Activated naive CD8-positive, alpha-beta T cell treated with anti-CD3 and anti-CD28 coated beads, Interleukin-2, amount 10 ng/mL, durations not matched to agents 7 days and 5 days (primary cell): ENCODE data around the gene TRIM60. TPM values are rescaled to one million over a fixed set of nuclear protein-coding genes. Genes with fewer than 3 reads are reported as not detected.
"Not testable (repeated sequence)": the region's sequence is repeated elsewhere in the genome, so short reads cannot be mapped to it uniquely, and the experiment has no call there.

Experiments used
- ATAC-seq: fragments of 150-1000 bp; cut with Tn5 transposase; one replicate; pipeline ENCODE4 v1.10.0; 2021; ENCODE audit warnings: low read depth, moderate library complexity
- POLR2A ChIA-PET: fragments of 350-600 bp; sonication (Branson Sonifier 250); formaldehyde crosslinking; loops from one replicate; lab custom pipeline; 2021; ENCODE audit warnings: antibody characterized with exemption; lab: Charles Lee
- DNase-seq: peaks from one replicate; pipeline ENCODE4 v3.0.0; 2021
- H3K27ac Mint-ChIP-seq: one replicate; pipeline ENCODE4 v1.8.0; 2022; ENCODE audit warnings: mild to moderate bottlenecking, mixed read lengths
- H3K27me3 Mint-ChIP-seq: one replicate; pipeline ENCODE4 v1.8.0; 2022; ENCODE audit warnings: mild to moderate bottlenecking, moderate library complexity, mixed read lengths
- H3K36me3 Mint-ChIP-seq: one replicate; pipeline ENCODE4 v1.8.0; 2021; ENCODE audit warnings: mild to moderate bottlenecking, mixed read lengths
- H3K4me1 Mint-ChIP-seq: one replicate; pipeline ENCODE4 v1.8.0; 2021; ENCODE audit warnings: mixed read lengths
- H3K4me3 Mint-ChIP-seq: one replicate; pipeline ENCODE4 v1.8.0; 2022; ENCODE audit warnings: mild to moderate bottlenecking, moderate library complexity, mixed read lengths
- H3K9me3 Mint-ChIP-seq: one replicate; pipeline ENCODE4 v1.8.0; 2021; ENCODE audit warnings: mixed read lengths
- total RNA-seq, 2 experiments: library from RNA; stranded (reverse); gene quantifications; one replicate each; pipeline ENCODE4 v1.2.3, GENCODE V29; 2021

Gene TRIM60
- total RNA-seq, 2 experiments from 2014 or later, result not detected

DNA sequence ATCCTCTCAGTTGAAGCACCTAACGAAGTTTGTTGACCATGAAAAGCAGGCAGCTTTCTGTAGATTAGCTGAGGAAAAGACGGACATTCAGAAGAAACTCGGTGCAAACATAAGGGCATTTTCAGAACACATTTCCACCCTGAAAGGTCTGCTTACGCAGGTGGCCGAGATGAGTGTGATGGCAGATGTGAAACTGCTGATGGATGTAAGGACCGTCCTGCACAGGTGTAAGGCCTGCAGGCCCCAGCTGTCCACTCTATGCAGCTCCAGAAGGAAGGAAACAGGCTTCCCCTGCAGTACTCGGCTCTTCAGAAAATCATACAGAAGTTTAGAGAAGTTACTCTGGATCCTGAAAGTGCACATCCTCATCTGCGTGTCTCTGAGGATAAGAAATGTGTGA is 20.8 kb upstream of the TRIM60 start:
- no peak for DNase-seq
- POLR2A ChIA-PET, result no interaction called here
- no peak for ATAC-seq
- no peaks in the 10 kb centered on the region for H3K36me3 Mint-ChIP-seq
- peaks cover 14% of the 10 kb centered on the region for H3K4me1 Mint-ChIP-seq
- no peak overlapping the region for H3K27ac Mint-ChIP-seq
- H3K27me3 Mint-ChIP-seq, result peaks cover 61% of the 10 kb centered on the region
- no peak overlapping the region for H3K4me3 Mint-ChIP-seq
- no peaks in the 10 kb centered on the region for H3K9me3 Mint-ChIP-seq

DNA sequence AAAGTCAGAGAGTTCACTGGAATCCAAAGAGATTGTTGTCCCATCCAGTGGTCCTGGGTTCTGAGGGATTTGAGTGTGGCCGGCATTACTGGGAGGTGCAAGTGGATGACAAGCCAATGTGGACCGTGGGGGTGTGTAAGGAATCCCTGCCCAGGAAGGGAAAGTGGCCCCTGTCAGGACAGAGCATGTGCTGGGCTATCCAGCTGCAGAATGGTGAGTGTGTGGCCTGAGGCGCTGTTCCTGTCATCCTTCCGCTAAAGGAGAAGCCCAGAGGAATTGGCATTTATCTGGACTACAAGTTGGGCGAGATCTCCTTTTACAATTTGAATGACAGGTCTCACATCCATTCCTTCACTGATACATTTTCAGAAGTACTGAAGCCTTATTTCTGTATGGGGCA is 20.4 kb upstream of the TRIM60 start:
- Mint-ChIP-seq H3K27ac (no peak overlapping the region), H3K4me3 (no peak overlapping the region), H3K9me3 (no peaks in the 10 kb centered on the region), H3K4me1 (peaks cover 14% of the 10 kb centered on the region), H3K36me3 (no peaks in the 10 kb centered on the region), H3K27me3 (peaks cover 57% of the 10 kb centered on the region)
- POLR2A ChIA-PET, result no interaction called here
- DNase-seq (no peak), ATAC-seq (no peak)

DNA sequence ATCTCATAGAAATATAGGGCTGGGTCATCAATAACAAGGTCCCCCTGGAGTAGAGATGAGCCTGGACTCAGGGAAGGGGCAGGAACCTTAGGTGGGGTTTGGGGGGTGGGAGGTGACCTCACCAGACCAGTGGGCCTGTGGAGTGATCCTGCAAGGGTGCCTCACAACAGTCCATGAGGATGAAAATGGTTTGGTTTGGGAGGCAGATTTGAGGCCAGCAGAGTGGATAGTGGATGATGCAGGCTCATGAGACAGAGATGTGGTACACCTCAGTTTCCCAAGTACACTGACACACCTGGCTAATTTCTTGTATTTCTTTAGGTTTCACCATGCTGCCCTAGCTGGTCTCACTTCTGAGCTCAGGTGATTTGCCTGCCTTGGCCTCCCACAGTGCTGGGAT is 18.1 kb upstream of the TRIM60 start:
- H3K4me1 Mint-ChIP-seq, result peaks cover 14% of the 10 kb centered on the region
- H3K27me3 Mint-ChIP-seq, result peaks cover 42% of the 10 kb centered on the region
- DNase-seq (no peak), ATAC-seq (no peak)
- H3K27ac Mint-ChIP-seq, result no peak overlapping the region
- no peak overlapping the region for H3K4me3 Mint-ChIP-seq
- POLR2A ChIA-PET, result no interaction called here
- no peaks in the 10 kb centered on the region for H3K9me3 Mint-ChIP-seq
- H3K36me3 Mint-ChIP-seq, result no peaks in the 10 kb centered on the region

DNA sequence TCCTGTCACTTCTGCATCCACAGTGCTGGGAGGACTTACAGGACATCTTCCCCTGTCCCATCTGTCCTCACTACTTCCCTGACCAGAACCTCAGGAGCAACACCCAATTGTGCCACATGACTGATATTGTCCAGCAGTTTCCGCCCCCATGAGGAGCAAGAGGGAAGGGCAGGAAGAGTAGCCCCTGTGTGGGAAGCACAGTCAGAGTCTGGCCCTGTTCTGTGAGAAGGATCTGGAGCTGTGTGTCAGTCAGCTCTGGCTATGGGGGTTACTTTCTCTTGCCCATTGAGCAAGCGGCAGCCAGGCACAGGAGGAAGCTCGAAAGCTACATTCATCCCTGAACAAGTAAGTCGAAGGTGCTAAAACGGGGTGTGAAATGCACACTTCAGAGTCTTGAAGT is 14.8 kb upstream of the TRIM60 start:
- POLR2A ChIA-PET, result no interaction called here
- Mint-ChIP-seq H3K27ac (no peak overlapping the region), H3K4me1 (no peaks in the 10 kb centered on the region), H3K36me3 (no peaks in the 10 kb centered on the region), H3K9me3 (no peaks in the 10 kb centered on the region), H3K27me3 (peaks cover 27% of the 10 kb centered on the region), H3K4me3 (no peak overlapping the region)
- DNase-seq (no peak), ATAC-seq (no peak)

DNA sequence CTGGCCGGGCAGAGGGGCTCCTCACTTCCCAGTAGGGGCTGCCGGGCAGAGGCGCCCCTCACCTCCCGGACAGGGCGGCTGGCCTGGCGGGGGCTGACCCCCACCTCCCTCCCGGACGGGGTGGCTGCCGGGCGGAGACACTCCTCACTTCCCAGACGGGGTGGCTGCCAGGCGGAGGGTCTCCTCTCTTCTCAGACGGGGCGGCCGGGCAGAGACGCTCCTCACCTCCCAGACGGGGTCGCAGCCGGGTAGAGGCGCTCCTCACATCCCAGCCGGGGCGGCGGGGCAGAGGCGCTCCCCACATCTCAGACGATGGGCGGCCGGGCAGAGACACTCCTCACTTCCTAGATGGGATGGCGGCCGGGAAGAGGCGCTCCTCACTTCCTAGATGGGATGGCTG is 11.8 kb upstream of the TRIM60 start:
- H3K4me1 Mint-ChIP-seq, H3K27ac Mint-ChIP-seq, H3K4me3 Mint-ChIP-seq, DNase-seq, ATAC-seq, POLR2A ChIA-PET, H3K9me3 Mint-ChIP-seq, H3K36me3 Mint-ChIP-seq: not testable (repeated sequence)
- H3K27me3 Mint-ChIP-seq, result peaks cover 18% of the 10 kb centered on the region

DNA sequence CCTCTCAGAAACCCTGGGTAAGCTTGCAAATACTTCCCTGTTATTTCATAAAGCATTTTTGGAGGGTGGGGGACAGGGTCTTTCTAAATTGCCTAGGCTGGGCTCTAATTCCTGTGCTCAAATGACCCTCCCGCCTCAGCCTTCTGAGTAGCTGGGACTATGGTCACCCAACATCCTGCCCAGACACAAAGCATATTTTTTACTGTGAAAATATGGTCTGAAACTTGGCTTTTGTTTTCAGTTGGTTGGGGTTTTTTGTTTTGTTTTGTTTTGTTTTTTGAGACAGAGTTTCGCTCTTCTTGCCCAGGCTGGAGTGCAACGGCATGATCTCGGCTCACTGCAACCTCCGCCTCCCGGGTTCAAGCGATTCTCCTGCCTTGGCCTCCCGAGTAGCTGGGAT is 6.0 kb upstream of the TRIM60 start:
- POLR2A ChIA-PET, H3K4me3 Mint-ChIP-seq, H3K27ac Mint-ChIP-seq, DNase-seq, H3K9me3 Mint-ChIP-seq, ATAC-seq, H3K4me1 Mint-ChIP-seq, H3K36me3 Mint-ChIP-seq: not testable (repeated sequence)
- peaks cover 15% of the 10 kb centered on the region for H3K27me3 Mint-ChIP-seq

DNA sequence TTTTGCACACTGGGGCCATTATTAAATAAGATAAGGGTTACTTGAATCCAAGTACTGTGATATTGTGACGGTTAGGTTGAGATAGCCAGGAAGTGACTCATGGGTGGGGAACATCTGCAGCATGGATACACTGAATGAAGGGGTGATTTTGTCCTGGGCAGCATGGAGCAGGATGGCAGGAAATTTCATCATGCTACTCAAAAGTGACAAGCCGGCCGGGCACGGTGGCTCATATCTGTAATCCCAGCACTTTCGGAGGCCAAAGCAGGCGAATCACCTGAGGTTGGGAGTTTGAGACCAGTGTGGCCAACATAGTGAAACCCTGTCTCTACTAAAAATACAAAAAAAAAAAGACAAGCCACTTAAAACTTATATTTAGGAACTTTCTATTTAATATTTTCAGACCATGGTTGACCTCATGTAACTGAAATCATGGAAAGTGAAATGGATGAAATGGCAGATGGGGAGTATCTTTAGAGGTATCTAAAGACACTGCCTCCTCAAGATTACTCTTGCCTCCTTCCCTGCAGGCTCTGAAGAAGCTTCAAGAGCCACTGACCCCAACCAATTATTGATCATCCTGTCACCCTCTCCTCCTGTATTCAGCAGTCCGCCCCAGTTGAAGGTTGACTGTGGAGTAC is 3.9 kb upstream of the TRIM60 start:
- Mint-ChIP-seq H3K9me3 (no peaks in the 10 kb centered on the region), H3K4me1 (no peaks in the 10 kb centered on the region), H3K27me3 (peaks cover 7% of the 10 kb centered on the region), H3K36me3 (no peaks in the 10 kb centered on the region), H3K27ac (no peak overlapping the region), H3K4me3 (no peak overlapping the region)
- ATAC-seq (no peak), DNase-seq (no peak)
- POLR2A ChIA-PET, result no interaction called here

DNA sequence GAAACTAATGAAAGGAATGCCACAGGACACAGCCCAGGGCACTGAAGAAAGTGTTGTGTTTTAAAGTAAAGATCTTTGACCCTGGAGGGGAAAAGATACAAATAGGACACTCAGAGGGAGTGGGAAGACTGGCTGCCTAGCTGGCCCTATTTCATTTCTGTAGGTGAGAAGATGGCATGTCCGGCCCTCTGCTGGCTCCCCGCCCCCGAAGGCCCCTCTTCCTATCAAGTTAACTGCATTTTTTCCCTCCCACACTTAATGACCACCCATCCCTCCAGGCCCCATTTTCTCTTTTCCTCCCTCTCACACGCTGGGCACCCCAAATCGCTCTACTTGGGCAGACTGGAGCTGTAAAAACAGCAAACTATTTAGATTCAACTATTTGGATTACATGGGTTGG is 16.4 kb downstream of the TRIM60 start:
- Mint-ChIP-seq H3K36me3 (no peaks in the 10 kb centered on the region), H3K27ac (no peak overlapping the region), H3K27me3 (peaks cover 20% of the 10 kb centered on the region), H3K9me3 (no peaks in the 10 kb centered on the region), H3K4me1 (no peaks in the 10 kb centered on the region), H3K4me3 (no peak overlapping the region)
- DNase-seq, result no peak
- POLR2A ChIA-PET, result no interaction called here
- ATAC-seq, result no peak

DNA sequence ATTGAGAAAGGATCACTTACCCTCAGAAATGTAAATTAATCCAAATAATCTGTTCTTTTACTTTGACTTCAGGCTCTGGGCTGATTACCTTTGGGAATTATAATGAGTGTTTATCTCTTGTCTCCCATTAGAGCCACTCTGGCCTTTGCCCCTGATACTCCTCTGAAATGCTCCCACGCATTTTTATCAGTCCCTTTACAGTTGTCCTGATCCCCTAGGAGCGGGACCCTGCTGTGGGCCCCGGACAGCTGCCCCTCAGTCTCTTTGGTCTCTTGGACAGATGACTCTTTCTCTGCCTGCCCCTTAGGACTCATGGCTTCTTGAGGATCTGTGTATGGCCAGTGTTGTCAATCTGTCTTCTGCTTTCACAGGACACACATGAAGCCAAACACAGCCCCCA is 20.8 kb downstream of the TRIM60 start:
- H3K27me3 Mint-ChIP-seq, result peaks cover 13% of the 10 kb centered on the region
- no peak overlapping the region for H3K27ac Mint-ChIP-seq
- no peaks in the 10 kb centered on the region for H3K4me1 Mint-ChIP-seq
- POLR2A ChIA-PET, result no interaction called here
- no peaks in the 10 kb centered on the region for H3K36me3 Mint-ChIP-seq
- no peak for ATAC-seq
- no peak for DNase-seq
- H3K9me3 Mint-ChIP-seq, result no peaks in the 10 kb centered on the region
- H3K4me3 Mint-ChIP-seq, result no peak overlapping the region

DNA sequence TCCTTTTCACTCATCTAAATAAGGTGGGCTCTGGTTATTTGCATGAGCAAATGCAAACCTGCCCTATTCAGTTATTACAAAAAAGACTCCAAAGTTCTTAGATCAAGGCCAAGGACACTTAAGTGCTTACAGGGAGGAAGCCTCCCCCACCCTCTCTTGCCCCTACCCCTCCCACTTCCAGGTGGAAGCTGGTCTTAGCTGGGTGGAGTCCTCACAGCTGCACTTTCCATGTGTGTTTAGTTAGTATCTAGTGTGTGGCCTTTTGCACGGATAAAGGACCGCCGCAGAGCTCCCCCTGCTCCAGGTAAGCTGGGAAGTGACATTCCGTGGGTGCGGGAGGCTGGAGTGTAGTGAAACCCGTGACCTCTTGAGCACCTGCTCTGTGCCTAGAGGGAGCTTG is 21.8 kb downstream of the TRIM60 start, which contains the start of gene TRIM75:
Gene TRIM75, plus strand, starts transcription at position 222 of the 400 bp plus-strand sequence. CDS start 5,282 bp downstream, outside the sequence.
- Mint-ChIP-seq H3K27me3 (peaks cover 10% of the 10 kb centered on the region), H3K27ac (no peak within 1 kb of the TSS), H3K9me3 (no peaks in the 10 kb centered on the region), H3K4me1 (no peaks in the 10 kb centered on the region), H3K4me3 (no peak within 1 kb of the TSS), H3K36me3 (no peaks in the 10 kb centered on the region)
- ATAC-seq (no peak), DNase-seq (no peak)
- POLR2A ChIA-PET, result no interaction called here

DNA sequence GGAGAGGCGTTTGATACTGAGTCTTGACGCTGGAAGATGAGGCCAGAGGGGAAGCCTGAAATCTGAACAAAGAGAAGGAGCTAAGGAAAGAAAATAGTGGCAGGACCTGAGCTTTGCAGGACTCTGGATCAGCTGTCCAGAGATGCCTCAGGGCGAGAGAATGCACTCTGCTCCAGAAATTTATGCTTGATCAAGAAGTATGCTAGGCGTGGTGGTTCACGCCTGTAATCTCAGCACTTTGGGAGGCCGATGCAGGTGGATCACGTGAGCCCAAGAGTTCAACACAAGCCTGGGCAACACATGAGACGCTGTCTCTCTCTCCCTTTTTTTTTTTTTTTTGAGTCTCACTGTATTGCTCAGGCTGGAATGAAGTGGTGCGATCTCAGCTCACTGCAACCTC is 23.8 kb downstream of the TRIM60 start:
- Mint-ChIP-seq H3K27me3 (peaks cover 14% of the 10 kb centered on the region), H3K36me3 (no peaks in the 10 kb centered on the region), H3K9me3 (no peaks in the 10 kb centered on the region), H3K4me3 (no peak overlapping the region), H3K4me1 (no peaks in the 10 kb centered on the region), H3K27ac (no peak overlapping the region)
- DNase-seq, result no peak
- POLR2A ChIA-PET, result no interaction called here
- no peak for ATAC-seq

DNA sequence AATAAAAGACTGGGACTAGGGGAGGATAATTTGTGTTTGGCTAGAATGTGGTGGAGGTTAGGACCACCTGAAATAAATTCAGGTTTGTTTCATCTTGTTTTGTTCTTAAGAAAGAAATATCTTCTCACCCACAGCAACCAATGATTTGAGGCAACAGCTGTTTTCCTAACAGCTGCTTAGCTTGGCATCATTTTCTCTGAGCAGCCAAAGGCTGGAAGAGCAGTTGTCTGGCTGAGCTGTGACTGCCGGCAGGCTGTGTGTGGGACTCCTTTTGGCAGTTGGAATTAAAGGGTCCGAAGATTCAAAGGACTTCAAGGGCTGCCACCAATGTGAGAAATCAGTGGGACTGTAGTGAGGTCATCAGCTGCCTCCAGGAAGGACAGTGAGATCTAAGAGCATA is 26.9 kb downstream of the TRIM60 start:
- Mint-ChIP-seq H3K27me3 (peaks cover 8% of the 10 kb centered on the region), H3K9me3 (no peaks in the 10 kb centered on the region), H3K4me3 (no peak overlapping the region), H3K27ac (no peak overlapping the region), H3K36me3 (no peaks in the 10 kb centered on the region), H3K4me1 (no peaks in the 10 kb centered on the region)
- no peak for ATAC-seq
- DNase-seq, result no peak
- POLR2A ChIA-PET, result no interaction called here

DNA sequence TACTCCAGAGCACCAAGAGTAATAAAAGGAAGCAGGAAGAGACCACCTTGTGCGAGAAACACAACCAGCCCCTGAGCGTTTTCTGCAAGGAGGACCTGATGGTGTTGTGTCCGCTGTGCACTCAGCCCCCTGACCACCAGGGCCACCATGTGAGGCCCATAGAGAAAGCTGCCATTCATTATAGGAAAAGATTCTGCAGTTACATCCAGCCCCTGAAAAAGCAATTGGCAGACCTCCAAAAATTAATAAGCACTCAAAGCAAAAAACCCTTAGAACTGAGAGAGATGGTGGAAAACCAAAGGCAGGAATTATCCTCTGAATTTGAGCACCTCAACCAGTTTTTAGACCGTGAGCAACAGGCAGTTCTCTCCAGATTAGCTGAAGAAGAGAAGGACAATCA is 27.6 kb downstream of the TRIM60 start:
- POLR2A ChIA-PET, result no interaction called here
- Mint-ChIP-seq H3K27ac (no peak overlapping the region), H3K9me3 (no peaks in the 10 kb centered on the region), H3K4me1 (no peaks in the 10 kb centered on the region), H3K36me3 (no peaks in the 10 kb centered on the region), H3K27me3 (peaks cover 6% of the 10 kb centered on the region), H3K4me3 (no peak overlapping the region)
- no peak for ATAC-seq
- no peak for DNase-seq

DNA sequence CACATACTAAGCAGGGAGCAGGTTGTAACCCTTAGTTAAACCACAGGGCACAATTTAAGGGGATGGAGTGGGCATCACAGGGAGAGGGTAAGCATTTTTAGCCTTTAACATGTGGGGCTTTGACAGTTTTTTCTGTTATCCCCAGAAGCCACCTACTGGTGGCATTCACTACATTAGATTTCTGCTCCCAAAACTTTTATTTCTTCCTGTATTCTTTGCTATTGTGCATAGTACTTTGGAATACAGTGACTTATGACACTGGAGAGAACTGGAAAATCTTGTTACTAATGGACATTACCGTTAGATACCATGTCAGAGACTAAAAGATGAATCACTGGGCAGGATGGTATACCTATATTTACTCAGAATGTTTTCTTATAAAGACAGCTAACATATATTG is 29.1 kb downstream of the TRIM60 start:
- ATAC-seq (no peak), DNase-seq (no peak)
- Mint-ChIP-seq H3K4me3 (no peak overlapping the region), H3K27me3 (peaks cover 6% of the 10 kb centered on the region), H3K36me3 (no peaks in the 10 kb centered on the region), H3K4me1 (no peaks in the 10 kb centered on the region), H3K9me3 (no peaks in the 10 kb centered on the region), H3K27ac (no peak overlapping the region)
- POLR2A ChIA-PET, result no interaction called here

DNA sequence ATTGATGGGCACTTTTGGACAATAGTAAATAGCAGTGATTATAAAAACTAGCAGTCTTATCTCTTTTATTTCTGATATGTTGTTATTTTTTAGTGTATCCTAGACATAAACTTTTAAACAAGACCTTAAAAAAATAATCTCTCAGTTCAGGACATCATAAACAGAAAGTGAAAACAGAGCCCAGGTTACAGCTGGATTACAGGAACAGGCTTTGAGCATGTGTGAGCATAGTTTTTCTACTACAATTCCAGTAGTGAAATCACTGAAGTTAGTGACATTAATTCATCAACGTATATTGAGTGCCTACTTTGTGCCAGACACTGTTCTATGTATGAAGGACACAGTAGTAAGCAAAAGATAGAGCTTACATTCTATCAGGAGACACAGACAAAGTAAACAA is 38.8 kb downstream of the TRIM60 start:
- DNase-seq (no peak), ATAC-seq (no peak)
- Mint-ChIP-seq H3K4me1 (peaks cover 4% of the 10 kb centered on the region), H3K27ac (no peak overlapping the region), H3K27me3 (no peaks in the 10 kb centered on the region), H3K9me3 (no peaks in the 10 kb centered on the region), H3K36me3 (no peaks in the 10 kb centered on the region), H3K4me3 (no peak overlapping the region)
- POLR2A ChIA-PET, result no interaction called here
